Measurements from ENCODE around the gene COLGALT1.
"Not testable (repeated sequence)": the region's sequence is repeated elsewhere in the genome, so short reads cannot be mapped to it uniquely, and the experiment has no call there.

COLGALT1 gene

GRCh38 chr19:17555480-17555928 is at the start of gene COLGALT1:
TSS of gene COLGALT1 (plus strand) at chr19:17555649. CDS start at chr19:17555714, 65 bp downstream.
- DNase-seq (ENCODE audit: low read depth in 3 of 3) = peak; percentile 99 to 100 (median 99)

GRCh38 chr19:17506745-17507144 is 48.7 kb upstream of the COLGALT1 start:
- no peak for DNase-seq (ENCODE audit: low read depth in 3 of 3)

- not testable (repeated sequence) for DNase-seq (ENCODE audit: low read depth in 3 of 3)
These were observed 46.9 kb upstream of the COLGALT1 start for GRCh38 chr19:17508558-17508933.

GRCh38 chr19:17510220-17510993 is 45.0 kb upstream of the COLGALT1 start:
- DNase-seq (ENCODE audit: low read depth in 3 of 3) = no peak

GRCh38 chr19:17511724-17512573 is 43.5 kb upstream of the COLGALT1 start:
- DNase-seq (ENCODE audit: low read depth in 3 of 3) = peak; percentile 68 to 81 (median 76)

GRCh38 chr19:17512574-17512939 is 42.9 kb upstream of the COLGALT1 start:
- DNase-seq (ENCODE audit: low read depth in 3 of 3) = no peak

- DNase-seq (ENCODE audit: low read depth in 3 of 3) = no peak
These were observed 39.9 kb upstream of the COLGALT1 start for GRCh38 chr19:17515408-17516149.

GRCh38 chr19:17517898-17518297 is 37.6 kb upstream of the COLGALT1 start:
- DNase-seq (ENCODE audit: low read depth in 3 of 3) = no peak

GRCh38 chr19:17518654-17519053 is 36.8 kb upstream of the COLGALT1 start:
- DNase-seq (ENCODE audit: low read depth in 3 of 3) = not testable (repeated sequence)

- DNase-seq (ENCODE audit: low read depth in 3 of 3) = no peak
These were observed 35.5 kb upstream of the COLGALT1 start for GRCh38 chr19:17519967-17520366.

- DNase-seq (ENCODE audit: low read depth in 3 of 3) = no peak
These were observed 34.6 kb upstream of the COLGALT1 start for GRCh38 chr19:17520865-17521264.

- peak in 1 of 3 donors; percentile 36 for DNase-seq (ENCODE audit: low read depth in 3 of 3)
These were observed 32.2 kb upstream of the COLGALT1 start for GRCh38 chr19:17522988-17523872.

- DNase-seq (ENCODE audit: low read depth in 3 of 3) = no peak
These were observed 30.8 kb upstream of the COLGALT1 start for GRCh38 chr19:17524651-17525050.

GRCh38 chr19:17525141-17525540 is 30.3 kb upstream of the COLGALT1 start:
- no peak for DNase-seq (ENCODE audit: low read depth in 3 of 3)

GRCh38 chr19:17526922-17527321 is 28.5 kb upstream of the COLGALT1 start:
- no peak for DNase-seq (ENCODE audit: low read depth in 3 of 3)

GRCh38 chr19:17527326-17527725 is 28.1 kb upstream of the COLGALT1 start:
- no peak for DNase-seq (ENCODE audit: low read depth in 3 of 3)

- DNase-seq (ENCODE audit: low read depth in 3 of 3) = no peak
These were observed 26.8 kb upstream of the COLGALT1 start for GRCh38 chr19:17528610-17529009.

- no peak for DNase-seq (ENCODE audit: low read depth in 3 of 3)
These were observed 25.9 kb upstream of the COLGALT1 start for GRCh38 chr19:17529239-17530158.

- no peak for DNase-seq (ENCODE audit: low read depth in 3 of 3)
These were observed 24.9 kb upstream of the COLGALT1 start for GRCh38 chr19:17530586-17530985.

GRCh38 chr19:17532116-17532515 is 23.3 kb upstream of the COLGALT1 start:
- no peak for DNase-seq (ENCODE audit: low read depth in 3 of 3)
